ENCODE measurements around the gene SLC17A8. TPM values are rescaled to one million over a fixed set of nuclear protein-coding genes. Genes with fewer than 3 reads are reported as not detected.
"Not testable (repeated sequence)": the region's sequence is repeated elsewhere in the genome, so short reads cannot be mapped to it uniquely, and the experiment has no call there.

SLC17A8 gene
- total RNA-seq (0.95 TPM), polyA plus RNA-seq (0.05 TPM)

DNA sequence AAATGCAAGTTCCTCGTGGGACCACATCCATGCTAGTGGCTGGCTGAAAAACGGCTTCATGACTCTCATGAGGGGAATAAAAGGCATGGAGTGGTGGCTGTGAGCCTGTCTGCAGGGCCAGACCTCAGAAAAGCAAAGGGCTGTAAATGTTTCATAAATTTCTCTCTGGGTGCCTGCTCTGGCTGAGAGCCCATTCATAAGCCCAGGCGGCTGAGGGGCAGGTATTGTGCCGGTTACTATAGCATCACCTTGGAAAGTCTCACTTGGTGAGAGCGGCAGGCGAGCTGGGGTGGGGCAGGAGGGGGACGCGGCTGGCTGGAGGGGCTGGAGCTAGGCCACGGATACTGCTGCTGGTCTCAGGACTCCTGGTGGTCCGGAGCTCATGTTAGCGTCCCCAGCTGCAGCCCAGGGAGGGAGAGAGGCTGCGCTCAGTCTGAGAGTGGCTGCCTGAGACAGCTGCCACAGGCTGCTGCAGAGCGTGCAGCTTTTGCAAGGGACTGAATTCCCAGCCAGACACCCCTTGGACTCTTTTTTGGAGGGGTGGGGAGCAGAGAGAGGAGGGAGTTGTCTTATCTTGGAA, at the start of gene SLC17A8:
Gene SLC17A8, plus strand, starts transcription at position 431 of the 580 bp plus-strand sequence. CDS start 318 bp downstream, outside the sequence.
- Histone ChIP-seq H3K27ac (ENCODE audit: low read depth) (no peak within 1 kb of the TSS), H3K36me3 (ENCODE audit: insufficient read depth) (no peaks in the 10 kb centered on the region), H3K4me1 (ENCODE audit: insufficient read depth) (no peaks in the 10 kb centered on the region), H3K4me3 (ENCODE audit: low read depth, low read length) (no peak within 1 kb of the TSS)
- DNase-seq (ENCODE audit: extremely low spot score): no peak
- WGBS: 13% methylated on average over 13 of the region's 13 CpGs

GRCh38 chr12:100308138-100308537, 48.7 kb upstream of the SLC17A8 start:
- 96% methylated on average over 5 of the region's 5 CpGs for WGBS
- not testable (repeated sequence) for DNase-seq (ENCODE audit: extremely low spot score); H3K4me1 ChIP-seq (ENCODE audit: insufficient read depth); H3K36me3 ChIP-seq (ENCODE audit: insufficient read depth); H3K4me3 ChIP-seq (ENCODE audit: low read depth, low read length); H3K27ac ChIP-seq (ENCODE audit: low read depth)

- H3K4me1 ChIP-seq (ENCODE audit: insufficient read depth): no peaks in the 10 kb centered on the region
- no peak overlapping the region for H3K27ac ChIP-seq (ENCODE audit: low read depth)
- DNase-seq (ENCODE audit: extremely low spot score): no peak
- H3K36me3 ChIP-seq (ENCODE audit: insufficient read depth): peaks cover 3% of the 10 kb centered on the region
- no peak overlapping the region for H3K4me3 ChIP-seq (ENCODE audit: low read depth, low read length)
- WGBS: 94% methylated on average over 1 of the region's 1 CpG
Observed at GRCh38 chr12:100311317-100311716, 45.6 kb upstream of the SLC17A8 start.

GRCh38 chr12:100317371-100317770, 39.5 kb upstream of the SLC17A8 start:
- H3K4me1 ChIP-seq (ENCODE audit: insufficient read depth): no peaks in the 10 kb centered on the region
- peaks cover 10% of the 10 kb centered on the region for H3K36me3 ChIP-seq (ENCODE audit: insufficient read depth)
- DNase-seq (ENCODE audit: extremely low spot score): no peak
- 96% methylated on average over 2 of the region's 2 CpGs for WGBS
- no peak overlapping the region for H3K4me3 ChIP-seq (ENCODE audit: low read depth, low read length)
- H3K27ac ChIP-seq (ENCODE audit: low read depth): no peak overlapping the region

GRCh38 chr12:100324498-100324897, 32.4 kb upstream of the SLC17A8 start:
- Histone ChIP-seq H3K4me1 (ENCODE audit: insufficient read depth) (no peaks in the 10 kb centered on the region), H3K36me3 (ENCODE audit: insufficient read depth) (peaks cover 5% of the 10 kb centered on the region), H3K27ac (ENCODE audit: low read depth) (no peak overlapping the region), H3K4me3 (ENCODE audit: low read depth, low read length) (no peak overlapping the region)
- no peak for DNase-seq (ENCODE audit: extremely low spot score)

DNA sequence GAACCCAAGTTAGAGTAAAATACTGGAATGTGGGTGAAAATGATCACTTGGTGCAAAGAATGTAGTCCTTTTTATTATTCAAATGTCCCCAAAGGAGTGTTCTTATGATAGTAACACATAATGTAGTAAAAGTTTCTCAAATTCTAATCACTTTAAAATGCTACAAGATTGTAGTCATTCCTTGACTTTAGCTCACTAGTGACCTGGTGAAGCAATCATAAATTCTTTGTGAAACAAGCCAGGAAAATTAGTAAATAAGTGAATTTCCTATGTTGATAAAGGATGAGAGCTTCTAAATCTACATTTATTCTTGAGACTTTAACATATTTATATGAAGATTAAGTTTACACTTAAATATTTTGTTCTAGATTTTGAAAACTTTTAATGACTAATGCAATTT, 30.7 kb upstream of the SLC17A8 start:
- Histone ChIP-seq H3K27ac (ENCODE audit: low read depth) (no peak overlapping the region), H3K4me3 (ENCODE audit: low read depth, low read length) (no peak overlapping the region), H3K36me3 (ENCODE audit: insufficient read depth) (peaks cover 4% of the 10 kb centered on the region), H3K4me1 (ENCODE audit: insufficient read depth) (no peaks in the 10 kb centered on the region)
- DNase-seq (ENCODE audit: extremely low spot score): no peak

DNA sequence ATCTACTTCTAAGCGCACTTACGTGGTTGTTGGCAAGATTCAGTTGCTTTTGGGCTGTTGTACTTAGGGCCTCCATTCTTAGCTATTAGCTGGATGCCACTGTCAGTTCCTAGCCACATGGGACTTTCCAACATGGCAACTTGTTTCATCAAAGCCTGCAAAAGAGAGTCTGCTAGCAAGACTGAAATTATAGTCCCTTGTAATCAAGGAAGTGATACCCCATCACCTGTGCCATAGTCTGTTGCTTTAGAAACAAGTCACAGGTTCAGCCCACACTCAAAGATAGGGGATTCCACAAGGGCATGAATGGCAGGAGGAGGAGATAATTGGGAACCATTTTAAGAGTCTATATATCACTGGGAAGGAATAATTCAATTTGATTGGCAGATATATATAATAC, 27.1 kb upstream of the SLC17A8 start:
- Histone ChIP-seq H3K27ac (ENCODE audit: low read depth) (no peak overlapping the region), H3K36me3 (ENCODE audit: insufficient read depth) (peaks cover 2% of the 10 kb centered on the region), H3K4me1 (ENCODE audit: insufficient read depth) (no peaks in the 10 kb centered on the region), H3K4me3 (ENCODE audit: low read depth, low read length) (no peak overlapping the region)
- WGBS: 94% methylated on average over 2 of the region's 2 CpGs
- no peak for DNase-seq (ENCODE audit: extremely low spot score)

GRCh38 chr12:100331871-100332270, 25.0 kb upstream of the SLC17A8 start:
- WGBS: 92% methylated on average over 1 of the region's 1 CpG
- DNase-seq (ENCODE audit: extremely low spot score): no peak
- H3K36me3 ChIP-seq (ENCODE audit: insufficient read depth): peaks cover 4% of the 10 kb centered on the region
- H3K4me3 ChIP-seq (ENCODE audit: low read depth, low read length): no peak overlapping the region
- H3K27ac ChIP-seq (ENCODE audit: low read depth): no peak overlapping the region
- H3K4me1 ChIP-seq (ENCODE audit: insufficient read depth): no peaks in the 10 kb centered on the region

GRCh38 chr12:100332852-100333251, 24.0 kb upstream of the SLC17A8 start:
- Histone ChIP-seq H3K27ac (ENCODE audit: low read depth) (no peak overlapping the region), H3K4me3 (ENCODE audit: low read depth, low read length) (no peak overlapping the region), H3K36me3 (ENCODE audit: insufficient read depth) (peaks cover 4% of the 10 kb centered on the region), H3K4me1 (ENCODE audit: insufficient read depth) (no peaks in the 10 kb centered on the region)
- WGBS: 87% methylated on average over 2 of the region's 2 CpGs
- DNase-seq (ENCODE audit: extremely low spot score): no peak

- H3K4me3 ChIP-seq (ENCODE audit: low read depth, low read length): no peak overlapping the region
- H3K36me3 ChIP-seq (ENCODE audit: insufficient read depth): peaks cover 2% of the 10 kb centered on the region
- H3K4me1 ChIP-seq (ENCODE audit: insufficient read depth): no peaks in the 10 kb centered on the region
- no peak for DNase-seq (ENCODE audit: extremely low spot score)
- 87% methylated on average over 3 of the region's 3 CpGs for WGBS
- H3K27ac ChIP-seq (ENCODE audit: low read depth): no peak overlapping the region
Observed at GRCh38 chr12:100337299-100337698, 19.6 kb upstream of the SLC17A8 start.

DNA sequence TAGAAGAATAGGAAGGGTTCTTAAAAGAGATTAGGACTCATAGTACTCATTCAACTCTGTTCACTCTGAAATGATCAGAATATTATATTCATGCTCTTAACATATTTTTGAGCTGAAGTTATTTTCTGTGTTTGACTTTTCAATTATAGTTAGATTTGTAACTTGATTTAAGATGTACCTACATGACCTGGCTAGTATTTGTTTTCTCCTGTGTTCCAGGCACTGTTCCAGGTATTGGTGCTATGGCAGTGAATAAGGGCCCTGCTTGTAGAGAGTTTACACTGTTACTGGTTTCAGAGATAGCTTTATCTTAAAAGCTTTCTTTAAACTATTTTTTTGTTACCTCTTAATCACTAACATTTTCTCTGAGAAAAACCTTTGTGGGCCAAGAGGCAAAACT, 19.1 kb upstream of the SLC17A8 start:
- no peak overlapping the region for H3K4me3 ChIP-seq (ENCODE audit: low read depth, low read length)
- no peak for DNase-seq (ENCODE audit: extremely low spot score)
- H3K27ac ChIP-seq (ENCODE audit: low read depth): no peak overlapping the region
- no peaks in the 10 kb centered on the region for H3K4me1 ChIP-seq (ENCODE audit: insufficient read depth)
- peaks cover 2% of the 10 kb centered on the region for H3K36me3 ChIP-seq (ENCODE audit: insufficient read depth)

DNA sequence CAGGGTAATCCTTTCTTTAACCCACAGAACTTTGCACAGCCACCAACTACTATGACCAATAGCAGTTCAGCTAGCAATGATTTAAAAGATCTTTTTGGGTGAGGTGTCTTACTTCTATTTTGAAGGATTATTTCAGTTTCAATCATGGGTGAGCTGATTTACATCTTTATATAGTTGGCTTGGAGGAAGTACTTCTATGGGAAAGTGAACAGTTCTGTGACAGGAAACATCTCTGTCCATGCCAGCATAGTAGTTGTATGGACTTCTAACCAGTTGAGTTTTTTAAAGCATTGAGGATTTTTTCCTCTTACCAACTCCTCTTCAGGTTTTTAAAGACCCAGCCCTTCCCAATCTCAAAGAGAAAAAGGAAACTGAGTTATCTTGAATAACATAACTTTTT, 17.8 kb upstream of the SLC17A8 start:
- no peak for DNase-seq (ENCODE audit: extremely low spot score)
- H3K36me3 ChIP-seq (ENCODE audit: insufficient read depth): peaks cover 2% of the 10 kb centered on the region
- H3K27ac ChIP-seq (ENCODE audit: low read depth): no peak overlapping the region
- no peak overlapping the region for H3K4me3 ChIP-seq (ENCODE audit: low read depth, low read length)
- H3K4me1 ChIP-seq (ENCODE audit: insufficient read depth): no peaks in the 10 kb centered on the region

DNA sequence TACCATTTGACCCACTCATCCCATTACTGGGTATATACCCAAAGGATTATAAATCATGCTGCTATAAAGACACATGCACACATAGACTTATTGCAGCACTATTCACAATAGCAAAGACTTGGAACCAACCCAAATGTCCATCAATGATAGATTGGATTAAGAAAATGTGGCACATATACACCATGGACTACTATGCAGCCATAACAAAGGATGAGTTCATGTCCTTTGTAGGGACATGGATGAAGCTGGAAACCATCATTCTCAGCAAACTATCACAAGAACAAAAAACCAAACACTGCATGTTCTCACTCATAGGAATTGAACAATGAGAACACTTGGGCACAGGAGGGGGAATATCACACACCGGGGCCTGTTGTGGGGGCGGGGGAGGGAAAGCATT, 14.0 kb upstream of the SLC17A8 start:
- not testable (repeated sequence) for H3K36me3 ChIP-seq (ENCODE audit: insufficient read depth); DNase-seq (ENCODE audit: extremely low spot score); H3K27ac ChIP-seq (ENCODE audit: low read depth); H3K4me1 ChIP-seq (ENCODE audit: insufficient read depth); H3K4me3 ChIP-seq (ENCODE audit: low read depth, low read length)
- WGBS: 95% methylated on average over 2 of the region's 2 CpGs

DNA sequence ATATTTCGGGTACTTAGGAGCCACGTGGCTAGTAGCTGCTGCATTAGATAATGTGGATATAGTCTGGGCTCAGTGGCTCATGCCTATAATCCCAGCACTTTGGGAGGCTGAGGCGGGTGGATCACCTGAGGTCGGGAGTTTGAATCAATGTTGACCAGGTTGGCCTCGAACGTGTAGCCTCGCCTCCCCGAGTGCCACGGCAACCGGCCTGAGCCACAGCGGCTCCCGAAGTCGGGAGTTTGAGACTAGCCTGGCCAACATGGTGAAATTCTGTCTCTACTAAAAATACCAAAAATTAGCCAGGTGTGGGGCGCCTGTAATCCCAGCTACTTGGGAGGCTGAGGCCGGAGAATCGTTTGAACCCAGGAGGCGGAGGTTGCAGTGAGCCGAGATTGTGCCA, 12.5 kb upstream of the SLC17A8 start:
- not testable (repeated sequence) for H3K4me1 ChIP-seq (ENCODE audit: insufficient read depth); H3K27ac ChIP-seq (ENCODE audit: low read depth)
- WGBS: 93% methylated on average over 18 of the region's 18 CpGs

More for the DNA sequence above, 12.5 kb upstream of the SLC17A8 start:
- not testable (repeated sequence) for H3K36me3 ChIP-seq (ENCODE audit: insufficient read depth); DNase-seq (ENCODE audit: extremely low spot score); H3K4me3 ChIP-seq (ENCODE audit: low read depth, low read length)

All from urinary bladder (tissue), 4 donors.